HL-60 (cell line): ENCODE measurements around the gene LRRC49.

Experiments
- DNase-seq, 2 experiments: peaks; one replicate each; pipeline ENCODE4 v3.0.0-alpha.2; 2010 to 2020; ENCODE audit warnings: low read depth in 1 of 2, low spot score in 1 of 2
- H3K27ac ChIP-seq: fragments of 250-450 bp; sonication (Bioruptor Pico); replicated peaks from 2 replicates; pipeline ENCODE4 v1.5.1; 2020; ENCODE audit warnings: mild to moderate bottlenecking, moderate library complexity
- H3K27me3 ChIP-seq: fragments of 250-450 bp; sonication (Bioruptor Pico); 2 replicates; pipeline ENCODE4 v1.5.1; 2021; ENCODE audit warnings: mild to moderate bottlenecking, moderate library complexity; ENCODE audit not compliant: insufficient read depth, poor library complexity, severe bottlenecking
- H3K4me3 ChIP-seq: replicated peaks from 2 replicates; pipeline ENCODE4 v1.5.1; 2011; ENCODE audit warnings: mild to moderate bottlenecking, control low read depth, low read length; ENCODE audit not compliant: insufficient read depth
- CTCF ChIP-seq: IDR thresholded peaks from one replicate; pipeline ENCODE4 v1.5.1; 2011; ENCODE audit warnings: low read length, control low read depth, inconsistent platforms; ENCODE audit not compliant: insufficient read depth
- GABPA ChIP-seq: IDR thresholded peaks from 2 replicates; pipeline ENCODE4 v1.6.1; 2012; ENCODE audit warnings: low read depth
- POLR2AphosphoS5 ChIP-seq: IDR thresholded peaks from 2 replicates; pipeline ENCODE4 v1.6.1; 2012; ENCODE audit warnings: low read depth
- REST ChIP-seq: IDR thresholded peaks from 2 replicates; pipeline ENCODE4 v1.6.1; 2012; ENCODE audit warnings: low read depth; ENCODE audit not compliant: insufficient replicate concordance
- SPI1 ChIP-seq: IDR thresholded peaks from 2 replicates; pipeline ENCODE4 v1.6.1; 2012; ENCODE audit warnings: low read depth, mild to moderate bottlenecking, borderline replicate concordance
- long read RNA-seq: library from polyadenylated mRNA; unstranded; transcript quantifications from one replicate; pipeline ENCODE4 v2.0.0, GENCODE V29; 2020

LRRC49 gene
- long read RNA-seq = 0 reads

- Histone ChIP-seq H3K4me3 (peak within 1 kb of the TSS; percentile 71), H3K27me3 (no peaks in the 10 kb centered on the region), H3K27ac (no peak within 1 kb of the TSS)
- peak; percentile 35 to 62 for DNase-seq
- TF ChIP-seq CTCF = no peak
- TF ChIP-seq POLR2AphosphoS5 = peak; percentile 12; the same call in 1 of the 2 replicates
- TF ChIP-seq GABPA = peak; percentile 84
- no peak for TF ChIP-seq REST
- TF ChIP-seq SPI1 = peak; percentile 55
These were observed at the start of gene LRRC49, which contains the start of gene THAP10 for GRCh38 chr15:70892002-70892911. TSS of gene LRRC49 (plus strand) at chr15:70892826. CDS start at chr15:70892895, 69 bp downstream. TSS of gene THAP10 (minus strand) at chr15:70892433. CDS start at chr15:70892272, 161 bp downstream.

GRCh38 chr15:70845602-70846360 lies 46.8 kb upstream of the LRRC49 start:
- H3K27me3 ChIP-seq = peaks cover 17% of the 10 kb centered on the region
- no peak overlapping the region for H3K27ac ChIP-seq
- no peak for DNase-seq
- no peak overlapping the region for H3K4me3 ChIP-seq
- TF ChIP-seq CTCF = no peak

GRCh38 chr15:70851889-70852288 lies 40.7 kb upstream of the LRRC49 start:
- no peak for DNase-seq
- TF ChIP-seq GABPA (no peak), CTCF (no peak), REST (no peak), SPI1 (no peak)
- H3K4me3 ChIP-seq = no peak overlapping the region
- no peak overlapping the region for H3K27ac ChIP-seq
- H3K27me3 ChIP-seq = peaks cover 56% of the 10 kb centered on the region
